ENCODE measurements around the gene MAB21L4.

MAB21L4 gene

GRCh38 chr2:240875228-240876034, 20.5 kb downstream of the MAB21L4 start:
- no peak for DNase-seq

- DNase-seq: no peak
These were observed 21.2 kb downstream of the MAB21L4 start for GRCh38 chr2:240874715-240875227.

DNA sequence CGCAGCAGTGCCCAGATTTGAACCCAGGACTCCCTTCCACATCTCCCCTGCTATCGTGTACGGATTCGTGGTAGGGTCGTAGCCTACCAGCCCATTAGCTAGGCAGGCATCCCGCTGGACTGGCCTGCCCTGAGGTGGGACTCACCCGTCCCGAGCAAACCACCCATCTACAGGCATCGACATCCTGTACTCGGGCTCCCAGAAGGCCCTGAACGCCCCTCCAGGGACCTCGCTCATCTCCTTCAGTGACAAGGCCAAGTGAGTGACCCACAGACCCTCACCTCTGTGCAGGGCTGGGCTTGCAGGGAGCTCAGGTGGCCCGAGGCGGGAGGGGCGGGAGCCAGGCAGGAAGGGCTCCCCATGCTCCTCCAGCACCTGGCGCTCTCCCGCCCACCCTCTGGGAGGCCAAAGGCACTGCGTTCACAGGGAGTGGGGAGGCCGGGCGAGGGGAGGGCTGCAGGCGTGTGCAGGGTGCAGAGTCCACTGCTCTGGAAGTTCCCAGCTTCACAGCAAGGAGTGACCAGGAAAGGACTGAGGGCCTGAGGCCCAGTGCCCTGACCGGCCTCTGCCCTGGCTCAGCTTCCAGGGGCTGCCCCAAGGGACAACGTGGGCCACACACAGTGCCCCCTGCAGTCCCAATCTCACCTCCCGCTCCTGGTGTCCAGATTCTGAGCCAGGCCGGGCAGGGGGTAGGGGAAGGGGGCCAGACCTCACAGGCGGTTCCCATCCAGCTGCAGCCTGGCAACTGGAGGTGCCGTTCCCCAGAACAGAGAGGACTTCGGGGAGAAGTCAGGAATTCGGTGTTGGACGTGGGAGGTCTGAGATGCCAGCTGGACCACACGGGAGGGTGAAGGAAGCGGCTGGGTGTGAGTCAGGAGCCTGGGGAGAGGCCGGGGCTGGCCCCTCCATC, 21.9 kb downstream of the MAB21L4 start:
- DNase-seq: no peak

DNA sequence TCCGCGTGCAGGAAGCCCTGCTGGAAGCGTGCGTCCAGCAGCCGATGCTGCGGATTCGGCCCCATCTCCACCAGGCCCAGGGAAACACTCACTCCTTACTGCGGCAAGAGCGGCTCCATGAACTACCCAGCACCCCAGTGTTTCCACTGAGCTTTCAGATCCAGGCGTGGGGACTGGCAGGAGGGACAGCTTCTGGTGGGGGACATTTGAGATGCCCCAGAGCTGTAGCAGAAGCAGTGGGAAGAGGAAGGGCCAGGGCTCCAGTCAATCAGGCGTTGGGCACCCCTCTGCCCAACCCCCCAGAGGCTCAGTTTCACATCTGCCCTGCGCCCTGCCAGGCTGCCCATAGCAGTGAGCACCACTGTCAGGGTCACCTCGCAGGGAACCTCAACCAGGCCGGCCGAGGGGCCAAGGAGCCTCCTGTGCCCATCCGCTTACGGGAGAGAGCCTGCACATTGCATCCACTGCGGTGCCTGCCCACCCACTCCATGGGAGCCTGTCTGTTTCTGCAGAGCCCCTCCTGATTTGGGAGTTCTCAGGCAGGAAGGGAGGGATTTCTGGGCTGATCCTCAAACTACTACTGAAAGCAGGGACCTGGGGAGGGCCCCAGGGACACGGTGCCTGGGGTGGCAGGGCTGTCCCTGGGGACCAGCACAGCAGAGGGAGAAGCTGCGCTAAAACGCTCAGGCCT, 22.7 kb downstream of the MAB21L4 start:
- DNase-seq: no peak

DNA sequence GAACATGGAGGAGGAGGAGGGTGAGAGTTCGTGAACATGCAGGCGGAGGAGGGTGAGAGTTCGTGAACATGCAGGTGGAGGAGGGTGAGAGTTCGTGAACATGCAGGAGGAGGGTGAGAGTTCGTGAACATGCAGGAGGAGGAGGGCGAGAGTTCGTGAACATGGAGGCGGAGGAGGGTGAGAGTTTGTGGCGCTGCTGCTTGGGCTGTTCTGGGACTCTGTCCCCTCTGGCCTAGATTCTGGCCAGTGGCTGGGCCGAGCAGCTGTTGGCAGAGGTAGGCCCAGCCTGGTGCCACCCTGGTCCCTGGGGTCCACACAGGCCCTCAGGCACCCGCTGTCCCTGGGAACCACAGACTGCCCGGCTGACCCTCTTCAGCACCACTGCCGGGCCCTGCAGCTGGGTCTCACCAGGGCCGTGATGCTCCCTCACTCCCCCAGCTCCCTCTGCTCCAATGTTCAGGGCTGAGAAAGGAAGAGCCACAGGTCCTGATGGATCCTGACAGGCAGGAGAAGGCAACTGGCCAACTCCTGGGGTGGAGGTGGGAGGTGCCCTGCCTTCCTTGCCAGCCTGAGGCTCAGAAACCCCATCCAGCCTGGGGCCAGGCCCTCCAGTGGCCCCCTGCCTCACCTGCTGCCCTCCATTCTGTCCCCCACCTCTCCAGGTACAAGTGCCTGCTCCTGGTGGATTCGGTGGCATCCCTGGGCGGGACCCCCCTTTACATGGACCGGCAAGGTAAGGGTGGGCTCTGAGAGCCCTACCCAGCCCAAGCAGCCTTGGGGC, 23.4 kb downstream of the MAB21L4 start:
- DNase-seq: no peak

DNA sequence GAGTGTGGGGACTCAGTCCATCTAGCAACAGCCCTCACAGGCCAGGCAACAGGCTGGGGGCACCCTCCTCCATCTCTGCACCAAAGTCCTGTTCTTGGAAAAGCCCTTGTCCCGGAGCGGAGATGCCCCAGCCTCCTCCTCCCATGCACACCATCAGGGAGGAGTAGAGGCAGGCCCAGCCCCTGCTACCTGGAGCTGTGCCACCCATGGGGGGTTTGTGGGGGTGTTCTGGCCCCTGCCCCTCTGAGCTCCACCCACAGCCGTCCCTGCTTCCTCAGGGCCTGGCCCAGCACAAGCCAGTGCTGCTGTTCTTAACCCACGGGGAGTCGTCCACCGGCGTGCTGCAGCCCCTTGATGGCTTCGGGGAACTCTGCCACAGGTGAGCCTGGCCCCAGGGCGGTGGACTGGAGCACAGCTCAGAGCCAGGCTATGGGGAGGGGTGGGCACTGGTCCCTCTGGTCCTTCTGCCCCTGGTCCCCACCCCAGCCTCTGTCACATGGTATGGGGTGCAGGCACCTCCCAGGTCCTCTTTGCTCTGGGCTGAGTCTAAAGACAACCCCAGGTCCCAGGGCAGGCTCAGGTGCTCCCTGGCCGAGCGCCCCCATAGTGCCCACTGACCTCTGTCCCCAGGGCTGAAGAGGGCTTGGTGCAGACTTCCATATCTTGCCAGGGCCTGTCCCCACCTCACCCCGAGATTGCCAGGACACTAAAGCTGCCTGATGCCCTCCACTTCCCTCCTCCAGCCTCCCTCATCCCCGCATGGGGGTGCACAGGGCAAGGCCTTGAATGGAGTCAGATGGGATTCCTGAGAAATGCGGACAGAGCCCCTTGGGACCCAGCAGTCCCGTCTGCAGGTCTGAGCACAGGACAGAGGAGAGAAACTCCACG, 24.6 kb downstream of the MAB21L4 start:
- DNase-seq: no peak

DNA sequence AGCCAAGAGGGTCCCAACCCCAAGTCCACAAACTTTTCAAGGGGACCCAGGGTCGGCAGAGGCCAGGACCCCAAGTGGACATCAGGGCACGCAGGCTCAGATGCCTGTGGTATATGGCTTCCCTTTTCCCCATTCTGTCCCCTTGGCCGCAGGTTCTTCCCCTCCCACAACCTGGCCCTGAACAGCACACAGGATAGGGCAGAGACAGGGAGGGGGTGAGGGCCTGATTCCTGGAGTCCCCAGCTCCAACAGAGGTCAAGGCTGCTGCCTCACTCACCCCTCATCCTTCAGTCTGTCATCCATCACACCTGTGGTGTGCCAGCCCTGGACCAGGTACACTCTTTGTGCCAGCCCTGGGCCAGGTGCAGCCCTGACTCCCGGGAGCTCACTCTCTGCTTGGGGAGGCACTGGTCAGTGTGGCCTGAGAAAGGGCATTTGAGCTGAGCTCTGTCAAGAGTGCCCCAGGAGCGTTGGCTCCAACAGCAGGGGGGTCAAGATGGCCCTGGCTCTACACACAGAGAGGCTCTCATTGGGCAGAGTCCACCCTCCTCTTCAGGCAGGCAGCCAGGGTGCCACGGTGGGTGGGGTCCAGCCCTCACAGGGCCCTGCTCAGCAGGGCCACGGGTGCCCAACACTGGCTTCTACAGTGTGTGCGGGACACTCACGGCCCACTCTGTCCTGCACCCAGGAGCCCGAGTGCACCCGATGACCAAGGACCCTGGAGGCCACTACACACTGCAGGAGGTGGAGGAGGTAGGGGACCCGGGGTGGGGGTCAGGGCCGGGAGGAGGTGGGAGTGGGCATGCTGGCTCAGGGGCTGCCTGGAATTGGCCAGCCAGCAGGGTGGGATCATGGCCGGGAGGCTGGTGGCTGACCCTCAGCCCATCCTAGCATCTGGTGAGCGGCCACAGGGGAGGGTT, 25.7 kb downstream of the MAB21L4 start:
- no peak for DNase-seq

DNA sequence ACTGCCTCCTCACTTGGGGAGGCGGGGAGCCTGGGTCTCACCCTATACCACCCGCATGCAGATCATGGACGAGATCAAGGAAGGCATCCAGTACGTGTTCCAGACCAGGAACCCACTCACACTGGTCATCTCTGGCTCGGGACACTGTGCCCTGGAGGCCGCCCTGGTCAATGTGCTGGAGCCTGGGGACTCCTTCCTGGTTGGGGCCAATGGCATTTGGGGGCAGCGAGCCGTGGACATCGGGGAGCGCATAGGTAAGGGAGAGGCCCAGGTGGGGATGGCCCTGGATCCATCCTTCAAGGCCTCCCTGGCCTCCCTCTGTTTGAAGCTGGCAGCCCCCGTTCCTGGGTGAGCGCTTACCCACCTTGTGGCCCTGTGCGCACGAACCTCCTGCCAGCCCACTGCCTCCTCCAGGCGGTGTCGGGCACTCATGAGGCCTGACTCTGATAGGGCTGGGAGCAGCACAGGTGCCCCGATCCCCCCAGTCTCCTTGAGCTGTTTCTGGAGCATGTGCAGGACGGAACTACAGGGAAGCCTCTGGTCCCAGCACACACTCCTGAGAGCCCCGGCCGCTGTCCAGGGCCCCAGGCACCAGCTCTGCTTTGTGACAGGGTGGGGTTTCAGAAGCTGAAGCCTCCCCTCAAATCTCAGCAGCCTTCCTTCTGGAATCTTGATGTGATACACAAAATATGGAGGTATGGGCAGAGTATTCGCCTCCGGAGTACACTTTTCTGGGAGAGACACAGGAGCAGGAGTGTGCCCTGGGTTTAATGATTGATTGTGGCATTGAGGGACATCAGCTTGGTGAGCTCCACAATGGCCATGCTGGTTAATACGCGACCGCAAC, 26.6 kb downstream of the MAB21L4 start:
- DNase-seq: no peak

GRCh38 chr2:240868286-240869108, 27.5 kb downstream of the MAB21L4 start, which contains the start of gene AGXT:
Gene AGXT, plus strand, starts transcription at chr2:240868824. Its CDS starts 42 bp downstream, at chr2:240868866.
- DNase-seq: no peak

- no peak for DNase-seq
These were observed 30.6 kb downstream of the MAB21L4 start for GRCh38 chr2:240865391-240865790.

DNA sequence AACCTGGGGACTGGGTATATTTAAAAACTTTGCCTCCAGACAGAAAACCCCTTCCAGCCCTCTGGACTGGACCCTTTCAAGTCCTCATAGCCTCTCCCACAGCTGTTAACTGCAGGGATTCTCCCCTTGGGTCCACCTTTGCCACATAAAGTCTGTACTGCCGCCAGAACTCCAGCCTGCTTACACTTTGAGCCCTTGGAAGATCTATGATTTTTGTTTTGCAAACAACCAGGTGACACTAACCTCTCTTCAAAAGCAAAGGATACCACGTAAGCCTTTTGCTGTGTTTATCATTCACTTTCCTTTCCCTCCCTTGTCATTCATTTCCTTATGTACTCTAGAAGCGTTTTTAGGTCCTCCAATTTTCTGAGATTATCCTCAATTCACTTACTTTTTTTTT, 31.5 kb downstream of the MAB21L4 start:
- DNase-seq: no peak

- DNase-seq: no peak
These were observed 34.4 kb downstream of the MAB21L4 start for GRCh38 chr2:240861547-240861946.

DNA sequence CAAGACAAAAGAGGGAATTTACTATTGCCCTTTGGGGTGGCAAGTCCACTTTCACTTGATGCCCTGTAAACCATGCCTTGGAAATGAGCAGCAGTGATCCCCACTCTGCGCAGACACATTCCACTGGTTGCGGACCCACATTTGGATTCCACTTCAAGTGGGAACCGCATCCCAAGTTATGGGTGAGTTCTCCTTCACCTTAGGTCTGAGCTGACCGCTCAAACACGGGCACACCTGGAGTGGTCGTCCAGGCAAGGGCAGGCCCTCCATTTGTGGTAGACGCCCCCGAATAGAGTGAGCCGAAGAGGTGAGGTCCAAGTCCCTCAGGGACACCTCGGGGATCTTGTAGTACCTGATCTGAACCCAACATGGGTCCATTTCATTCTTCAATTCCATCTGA, 37.1 kb downstream of the MAB21L4 start:
- DNase-seq: no peak

- no peak for DNase-seq
These were observed 37.6 kb downstream of the MAB21L4 start for GRCh38 chr2:240858321-240858720.

DNA sequence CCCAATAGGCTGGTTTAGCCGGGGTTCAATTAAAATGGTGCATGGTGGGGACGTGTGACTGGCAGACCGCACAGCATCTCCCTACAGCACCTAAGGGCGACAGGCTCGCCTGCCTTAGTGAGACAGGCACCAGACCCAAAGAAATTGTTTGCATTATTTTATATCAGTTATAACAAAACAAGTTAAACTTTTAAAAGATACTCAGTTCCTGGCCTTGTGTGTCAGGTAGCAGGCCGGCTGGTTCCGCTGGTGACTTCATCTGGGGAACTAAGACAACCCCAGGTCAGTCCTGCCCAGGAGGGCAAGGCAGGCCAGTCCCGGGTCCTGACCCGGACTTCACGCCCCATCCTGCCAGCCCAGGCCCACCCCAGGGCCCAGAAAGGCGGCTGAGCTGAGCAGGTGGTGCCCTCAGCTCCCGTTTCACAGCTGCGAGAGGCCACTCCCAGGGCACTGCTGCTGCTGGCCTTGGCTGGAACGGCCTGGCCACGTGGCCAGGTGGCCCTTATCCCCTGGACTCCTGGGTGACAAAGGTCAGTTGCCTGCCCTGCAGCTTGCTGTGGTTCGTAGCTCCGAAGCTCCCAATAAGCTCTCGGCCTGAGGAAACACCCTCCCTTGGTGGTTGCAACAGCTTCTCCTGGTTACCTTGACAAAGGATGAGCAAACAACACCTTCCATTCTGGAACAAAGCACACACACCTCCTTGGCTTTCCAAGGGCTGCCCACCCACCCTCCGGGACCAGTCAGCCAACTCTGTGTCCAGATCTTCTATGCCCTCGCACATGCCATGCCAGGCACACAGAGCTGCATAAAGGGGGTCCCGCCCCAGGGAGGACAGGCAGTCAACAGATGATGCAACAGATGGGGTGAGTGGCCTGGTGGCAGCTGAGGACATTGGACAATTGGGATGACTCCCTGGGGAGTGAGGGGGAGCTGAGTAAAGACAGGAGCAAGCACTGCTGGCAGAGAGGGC, 38.6 kb downstream of the MAB21L4 start:
- DNase-seq: no peak

DNA sequence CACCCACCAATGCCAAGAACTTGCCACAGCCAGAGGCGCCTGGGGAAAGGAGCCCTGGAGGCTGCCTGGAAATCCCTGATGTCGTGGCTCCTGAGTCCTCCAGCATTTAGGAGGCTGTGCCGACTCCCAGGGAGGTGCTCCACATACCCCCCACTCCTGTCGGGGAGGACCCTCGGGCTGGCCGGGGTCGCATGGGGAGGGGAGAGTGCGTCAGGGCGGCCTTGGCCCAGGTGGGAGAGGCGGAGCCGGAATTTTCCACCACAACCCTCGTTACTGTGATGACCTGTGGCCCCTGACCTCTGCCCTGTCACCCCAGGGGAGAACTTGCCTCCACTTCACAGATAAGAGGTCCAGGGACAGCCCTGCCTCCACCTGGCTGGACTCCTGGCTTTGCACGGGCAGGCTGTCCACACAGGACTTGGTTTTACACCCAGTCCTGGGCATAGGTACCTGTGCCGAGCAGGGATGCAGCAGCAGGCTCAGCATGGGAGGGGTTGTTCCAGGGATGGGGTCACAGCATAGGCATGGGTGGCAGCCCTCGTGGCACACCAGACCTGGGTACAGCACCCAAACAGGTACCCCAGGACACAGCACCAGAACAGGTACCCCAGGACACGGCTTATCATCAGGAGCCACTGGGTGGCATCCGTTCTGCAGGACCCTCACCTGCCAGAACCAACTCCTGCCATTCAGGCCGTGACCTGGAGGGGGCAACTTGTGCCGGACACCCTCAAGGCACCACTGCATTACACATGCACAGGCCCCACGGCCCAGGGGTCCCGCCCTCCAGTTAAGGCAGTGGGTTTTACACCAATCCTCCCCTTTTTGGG, 39.6 kb downstream of the MAB21L4 start:
- no peak for DNase-seq
